SK-N-MC (cell line): ENCODE data around the gene LRIT3.

ENCODE experiments used
- EZH2 ChIP-seq: fragments of 200-600 bp; sonication (generic); IDR thresholded peaks from one replicate; pipeline ENCODE4 v1.6.1; 2017; ENCODE audit warnings: antibody characterized with exemption
- POLR2AphosphoS5 ChIP-seq: IDR thresholded peaks from 2 replicates; pipeline ENCODE4 v1.6.1; 2012; ENCODE audit warnings: mild to moderate bottlenecking, low read depth, low read length, borderline replicate concordance

DNA sequence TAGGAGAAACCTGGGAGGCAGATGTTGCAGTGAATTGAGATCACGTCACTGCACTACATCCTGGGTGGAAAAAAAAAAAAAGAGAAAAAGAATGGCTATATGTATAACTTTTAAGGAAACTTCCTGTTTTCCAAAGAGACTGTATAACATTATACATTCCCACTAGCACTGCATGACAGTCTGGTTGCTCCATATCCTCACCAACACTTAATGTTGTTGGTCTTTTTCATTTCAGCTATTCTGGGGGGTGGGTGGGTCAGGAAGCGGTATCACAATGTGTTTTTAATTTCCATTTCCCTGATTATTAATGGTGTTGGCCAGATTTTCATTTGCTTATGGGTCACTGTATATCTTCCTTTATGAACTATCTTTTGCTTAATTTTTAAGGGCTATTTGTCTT is 13.4 kb downstream of the LRIT3 start:
- no peak for TF ChIP-seq POLR2AphosphoS5
- TF ChIP-seq EZH2 = no peak
